Thyroid gland (tissue), 4 donors: Measurements from ENCODE around the gene FAM193B.

Experiments
- CTCF ChIP-seq, 6 experiments: fragments of 200-600 bp in 3 of 6; fragments of 450-650 bp in 3 of 6; sonication (generic) in 3 of 6; IDR thresholded peaks; one replicate each; pipeline ENCODE4 v1.5.1; 2016 to 2019; ENCODE audit warnings: antibody characterized with exemption in 6 of 6, mild to moderate bottlenecking in 2 of 6, inconsistent platforms in 1 of 6, moderate library complexity in 1 of 6
- POLR2A ChIP-seq, 2 donors: fragments of 450-650 bp; IDR thresholded peaks; one replicate each; pipeline ENCODE4 v1.6.1; 2017; ENCODE audit warnings: antibody characterized with exemption in 2 of 2, mild to moderate bottlenecking in 2 of 2, moderate library complexity in 1 of 2

- TF ChIP-seq POLR2A (IDR thresholded peaks at IDR 0.05): no peak
- no peak for TF ChIP-seq CTCF (IDR thresholded peaks at IDR 0.05)
Measured at GRCh38 chr5:177531209-177531940, 23.0 kb downstream of the FAM193B start.
